GM19397 (cell line): ENCODE results near the gene EYA3.

Source experiments
- ATAC-seq: cut with Tn5 transposase; IDR thresholded peaks from one replicate; pipeline ENCODE4 v1.9.1; 2021; ENCODE audit warnings: mild to moderate bottlenecking, moderate library complexity; ENCODE audit not compliant: unreplicated experiment

Gene EYA3

GRCh38 chr1:28088168-28088961 is at the start of gene EYA3:
TSS of gene EYA3 (minus strand) at chr1:28088610. CDS start at chr1:28058026, 30,584 bp downstream.
- peak; percentile 88 for ATAC-seq

GRCh38 chr1:28136922-28137613 is 48.7 kb upstream of the EYA3 start:
- ATAC-seq = no peak

- ATAC-seq = no peak
These were observed 47.9 kb upstream of the EYA3 start for GRCh38 chr1:28136169-28136921.

- ATAC-seq = no peak
These were observed 47.2 kb upstream of the EYA3 start for GRCh38 chr1:28135371-28136168.

GRCh38 chr1:28134651-28135207 is 46.3 kb upstream of the EYA3 start:
- no peak for ATAC-seq

- ATAC-seq = no peak
These were observed 44.1 kb upstream of the EYA3 start for GRCh38 chr1:28132171-28133167.

GRCh38 chr1:28130901-28131300 is 42.5 kb upstream of the EYA3 start:
- ATAC-seq = no peak

- ATAC-seq = no peak
These were observed 40.7 kb upstream of the EYA3 start for GRCh38 chr1:28129150-28129549.

- ATAC-seq = no peak
These were observed 39.3 kb upstream of the EYA3 start for GRCh38 chr1:28127617-28128257.

GRCh38 chr1:28126783-28127490 is 38.5 kb upstream of the EYA3 start:
- no peak for ATAC-seq

GRCh38 chr1:28126212-28126611 is 37.8 kb upstream of the EYA3 start:
- ATAC-seq = no peak

- ATAC-seq = no peak
These were observed 35.1 kb upstream of the EYA3 start for GRCh38 chr1:28123461-28123961.

- no peak for ATAC-seq
These were observed 33.8 kb upstream of the EYA3 start for GRCh38 chr1:28122183-28122582.

- no peak for ATAC-seq
These were observed 31.1 kb upstream of the EYA3 start for GRCh38 chr1:28119556-28119955.

GRCh38 chr1:28118640-28119307 is 30.4 kb upstream of the EYA3 start:
- ATAC-seq = no peak

GRCh38 chr1:28115267-28115666 is 26.9 kb upstream of the EYA3 start:
- no peak for ATAC-seq

- no peak for ATAC-seq
These were observed 26.4 kb upstream of the EYA3 start for GRCh38 chr1:28114844-28115243.

- no peak for ATAC-seq
These were observed 24.8 kb upstream of the EYA3 start for GRCh38 chr1:28113242-28113572.
